C4-2B (cell line): Measurements from ENCODE around the gene QSOX2.

Experiments
- H3K27ac ChIP-seq: fragments of 450-650 bp; 2 replicates; pipeline ENCODE4 v1.5.1; 2017
- CTCF ChIP-seq: fragments of 450-650 bp; conservative IDR thresholded peaks from 2 replicates; pipeline ENCODE4 v1.5.1; 2017; ENCODE audit warnings: mild to moderate bottlenecking
- ZFX ChIP-seq: fragments of 450-650 bp; IDR thresholded peaks from 2 replicates; pipeline ENCODE4 v1.6.1; 2017

Gene QSOX2

GRCh38 chr9:136280535-136281315 is 35.1 kb upstream of the QSOX2 start:
- TF ChIP-seq ZFX (no peak), CTCF (no peak)
- no peak overlapping the region for H3K27ac ChIP-seq

GRCh38 chr9:136279471-136279870 is 33.9 kb upstream of the QSOX2 start:
- no peak for TF ChIP-seq CTCF
- no peak for TF ChIP-seq ZFX
- no peak overlapping the region for H3K27ac ChIP-seq

GRCh38 chr9:136278894-136279293 is 33.3 kb upstream of the QSOX2 start:
- no peak overlapping the region for H3K27ac ChIP-seq
- TF ChIP-seq CTCF, result no peak
- TF ChIP-seq ZFX, result no peak

GRCh38 chr9:136278221-136278620 is 32.6 kb upstream of the QSOX2 start:
- no peak overlapping the region for H3K27ac ChIP-seq
- TF ChIP-seq ZFX, result no peak
- no peak for TF ChIP-seq CTCF

GRCh38 chr9:136277746-136278145 is 32.1 kb upstream of the QSOX2 start:
- H3K27ac ChIP-seq, result no peak overlapping the region
- TF ChIP-seq CTCF (no peak), ZFX (no peak)

GRCh38 chr9:136276716-136277115 is 31.1 kb upstream of the QSOX2 start:
- no peak overlapping the region for H3K27ac ChIP-seq
- TF ChIP-seq ZFX, result no peak
- no peak for TF ChIP-seq CTCF

GRCh38 chr9:136275655-136276429 is 30.2 kb upstream of the QSOX2 start:
- no peak overlapping the region for H3K27ac ChIP-seq
- TF ChIP-seq ZFX (no peak), CTCF (no peak)
